Left renal pelvis (tissue), 4 donors: ENCODE measurements around the gene ARRB1. TPM values are rescaled to one million over a fixed set of nuclear protein-coding genes. Genes with fewer than 3 reads are reported as not detected.
"Not testable (repeated sequence)": the region's sequence is repeated elsewhere in the genome, so short reads cannot be mapped to it uniquely, and the experiment has no call there.

Experiments used
- DNase-seq, 4 donors: peaks; one replicate each; pipeline ENCODE4 v3.0.0-alpha.2; 2013; ENCODE audit warnings: low read depth in 4 of 4, low spot score in 3 of 4
- polyA plus RNA-seq, 4 donors: library from polyadenylated mRNA; unstranded; fragments of 120-200 nt; gene quantifications; one replicate each; pipeline ENCODE4 v1.2.1, GENCODE V29; 2013; ENCODE audit not compliant: insufficient read length in 4 of 4

ARRB1 gene
- polyA plus RNA-seq, 4 donors, result 21.4 to 29.5 (median 24.7) TPM

- no peak for DNase-seq
These were observed 25.6 kb downstream of the ARRB1 start for GRCh38 chr11:75325713-75326438.

- DNase-seq, result no peak
These were observed 26.7 kb downstream of the ARRB1 start for GRCh38 chr11:75324740-75325139.

GRCh38 chr11:75324189-75324588, 27.3 kb downstream of the ARRB1 start:
- DNase-seq, result no peak

GRCh38 chr11:75323609-75324008, 27.9 kb downstream of the ARRB1 start:
- DNase-seq, result no peak

- no peak for DNase-seq
These were observed 30.8 kb downstream of the ARRB1 start for GRCh38 chr11:75320643-75321042.

GRCh38 chr11:75320046-75320618, 31.3 kb downstream of the ARRB1 start:
- no peak for DNase-seq

GRCh38 chr11:75319035-75319877, 32.2 kb downstream of the ARRB1 start:
- DNase-seq, result no peak

- DNase-seq, result no peak
These were observed 33.9 kb downstream of the ARRB1 start for GRCh38 chr11:75317446-75318122.

- no peak for DNase-seq
These were observed 36.0 kb downstream of the ARRB1 start for GRCh38 chr11:75315439-75315805.

- DNase-seq, result no peak
These were observed 36.6 kb downstream of the ARRB1 start for GRCh38 chr11:75314771-75315438.

- no peak for DNase-seq
These were observed 37.8 kb downstream of the ARRB1 start for GRCh38 chr11:75313513-75314272.

GRCh38 chr11:75312346-75312745, 39.1 kb downstream of the ARRB1 start:
- no peak for DNase-seq

GRCh38 chr11:75311858-75312288, 39.6 kb downstream of the ARRB1 start:
- no peak for DNase-seq

GRCh38 chr11:75308986-75309385, 42.5 kb downstream of the ARRB1 start:
- DNase-seq, result no peak

GRCh38 chr11:75308116-75308515, 43.3 kb downstream of the ARRB1 start:
- no peak for DNase-seq

GRCh38 chr11:75307058-75307457, 44.4 kb downstream of the ARRB1 start:
- no peak for DNase-seq

GRCh38 chr11:75306529-75306928, 44.9 kb downstream of the ARRB1 start:
- DNase-seq, result no peak

GRCh38 chr11:75305993-75306392, 45.5 kb downstream of the ARRB1 start:
- DNase-seq, result no peak

- DNase-seq, result no peak
These were observed 46.0 kb downstream of the ARRB1 start for GRCh38 chr11:75305452-75305851.

GRCh38 chr11:75304941-75305340, 46.5 kb downstream of the ARRB1 start:
- not testable (repeated sequence) for DNase-seq
